Adrenal gland (tissue), 12 donors: ENCODE measurements around the gene THAP8. TPM values are rescaled to one million over a fixed set of nuclear protein-coding genes. Genes with fewer than 3 reads are reported as not detected.

ENCODE experiments used
- DNase-seq, 7 donors: peaks; one replicate each; pipeline ENCODE4 v3.0.0-alpha.2; 2019 to 2020
- H3K27ac ChIP-seq, 5 donors: fragments of 200-600 bp; sonication (generic) in 4 of 5; 1 replicate in 3 of 5; 2 replicates in 2 of 5; pipeline versions ENCODE4 v1.5.1 to v1.8.0; 2016 to 2020; ENCODE audit warnings: mild to moderate bottlenecking in 1 of 5
- H3K27me3 ChIP-seq: fragments of 200-600 bp; 2 replicates; pipeline ENCODE4 v1.8.0; 2021
- H3K36me3 ChIP-seq, 2 donors: fragments of 200-600 bp; replicated peaks in 1 of 2; 1 replicate in 1 of 2; 2 replicates in 1 of 2; pipeline versions ENCODE4 v1.5.1 to v1.8.0; 2018 to 2022
- H3K4me1 ChIP-seq, 2 donors: fragments of 200-600 bp; replicated peaks in 1 of 2; 1 replicate in 1 of 2; 2 replicates in 1 of 2; pipeline versions ENCODE4 v1.5.1 to v1.8.0; 2018 to 2021
- H3K4me3 ChIP-seq, 4 donors: fragments of 200-600 bp; sonication (generic) in 3 of 4; one replicate each; pipeline ENCODE4 v1.5.1; 2016 to 2018
- H3K9me3 ChIP-seq, 3 donors: fragments of 200-600 bp; sonication (generic) in 1 of 3; replicated peaks in 1 of 3; 1 replicate in 2 of 3; 2 replicates in 1 of 3; pipeline versions ENCODE4 v1.5.1 to v1.8.0; 2016 to 2021
- POLR2A ChIP-seq, 2 donors: fragments of 450-650 bp; IDR thresholded peaks; one replicate each; pipeline ENCODE4 v1.6.1; 2017; ENCODE audit warnings: antibody characterized with exemption in 2 of 2, mild to moderate bottlenecking in 2 of 2, moderate library complexity in 1 of 2
- WGBS, 4 donors: extraction: QIAGEN DNeasy Blood & Tissue Kit in 2 of 4; methylation state at CpG; one replicate each; pipeline versions ENCODE4 v1.1.5 to v1.1.7; 2013 to 2017; 5-methylcytosine and 5-hydroxymethylcytosine counted together
- intact Hi-C, 2 donors: fragments of 100-400 bp; cut with DNase I; formaldehyde crosslinking; loops; one replicate each; pipeline versions ENCODE4 v1.14.1 to v1.15.0; 2022 to 2023
- polyA plus RNA-seq, 3 donors: library from polyadenylated mRNA; stranded (reverse); fragments of 200-250 nt in 2 of 3; fragments of 350-450 nt in 1 of 3; fragmentation: Illumina TruSeq in 1 of 3; extraction: RNeasy Lipid Tissue Mini Kit (QIAGEN cat#74804) in 1 of 3; gene quantifications; one replicate each; pipeline ENCODE4 v1.2.3, GENCODE V29; 2013 to 2014
- total RNA-seq, 9 donors: library from RNA; depleted of rRNA in 4 of 9; stranded (reverse); fragments of >200 nt in 4 of 9; fragments of 120-200 nt in 1 of 9; fragmentation: NEBNext Ultra II Directional in 1 of 9; extraction: Animal tissue kit (Norgen Biotek cat#: 25700) in 1 of 9; gene quantifications; one replicate each; pipeline versions ENCODE4 v1.1.0 to v1.2.4, GENCODE V29; 2013 to 2023
- TF ChIP-seq, protein P1 (sequence below), 6 experiments: fragments of 450-650 bp in 4 of 6; fragments of 200-600 bp in 2 of 6; sonication (generic) in 1 of 6; IDR thresholded peaks; 1 replicate in 5 of 6; 2 replicates in 1 of 6; pipeline versions ENCODE4 v1.5.1 to v1.8.0; 2016 to 2021; ENCODE audit warnings: antibody characterized with exemption in 6 of 6, mild to moderate bottlenecking in 2 of 6, moderate library complexity in 1 of 6
- donor health status: healthy with polysubstance abuse.
- donor health status: Bipolar disorder and iron deficiency.
- donor health status: DM: yes; HTN: yes; CAD: no.
- donor health status: DM: no; HTN: no; CAD: no.
- donor health status: DM: no; HTN: no; CAD: no.
- donor health status: DM: yes; HTN: yes; CAD: no.

Gene THAP8
- total and polyA plus RNA-seq, 12 donors, result 3.2 to 15.9 (median 5.9) TPM

DNA sequence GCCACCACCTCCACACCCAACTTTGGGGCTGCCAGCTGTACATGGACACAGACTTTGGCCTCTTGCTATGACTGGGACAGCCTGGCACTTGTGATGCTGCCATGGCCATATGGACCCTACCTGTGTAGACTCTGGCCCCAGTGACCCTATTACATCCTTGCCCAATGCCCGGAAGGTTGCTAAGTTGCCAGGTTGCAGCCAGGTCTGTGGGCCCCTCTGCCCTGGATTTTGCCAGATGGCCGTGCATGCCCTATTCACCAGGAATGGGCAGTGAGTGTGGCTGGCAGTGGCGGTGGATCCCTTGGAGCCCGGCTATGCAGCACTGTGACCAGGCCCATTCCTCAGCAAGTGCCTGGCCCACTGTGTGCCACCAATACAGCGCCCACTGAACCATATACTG, 68.0 kb downstream of the THAP8 start:
- Histone ChIP-seq H3K4me3 (no peak overlapping the region), H3K9me3 (no peaks in the 10 kb centered on the region), H3K4me1 (peaks cover 0 to 4% of the 10 kb centered on the region in 2 donors), H3K27me3 (peaks cover 16% of the 10 kb centered on the region), H3K27ac (no peak overlapping the region), H3K36me3 (no peaks in the 10 kb centered on the region)
- intact Hi-C loops, result no loop called here
- no peak for DNase-seq
- TF ChIP-seq POLR2A (IDR thresholded peaks at IDR 0.05), result no peak
- TF ChIP-seq, protein P1, sequence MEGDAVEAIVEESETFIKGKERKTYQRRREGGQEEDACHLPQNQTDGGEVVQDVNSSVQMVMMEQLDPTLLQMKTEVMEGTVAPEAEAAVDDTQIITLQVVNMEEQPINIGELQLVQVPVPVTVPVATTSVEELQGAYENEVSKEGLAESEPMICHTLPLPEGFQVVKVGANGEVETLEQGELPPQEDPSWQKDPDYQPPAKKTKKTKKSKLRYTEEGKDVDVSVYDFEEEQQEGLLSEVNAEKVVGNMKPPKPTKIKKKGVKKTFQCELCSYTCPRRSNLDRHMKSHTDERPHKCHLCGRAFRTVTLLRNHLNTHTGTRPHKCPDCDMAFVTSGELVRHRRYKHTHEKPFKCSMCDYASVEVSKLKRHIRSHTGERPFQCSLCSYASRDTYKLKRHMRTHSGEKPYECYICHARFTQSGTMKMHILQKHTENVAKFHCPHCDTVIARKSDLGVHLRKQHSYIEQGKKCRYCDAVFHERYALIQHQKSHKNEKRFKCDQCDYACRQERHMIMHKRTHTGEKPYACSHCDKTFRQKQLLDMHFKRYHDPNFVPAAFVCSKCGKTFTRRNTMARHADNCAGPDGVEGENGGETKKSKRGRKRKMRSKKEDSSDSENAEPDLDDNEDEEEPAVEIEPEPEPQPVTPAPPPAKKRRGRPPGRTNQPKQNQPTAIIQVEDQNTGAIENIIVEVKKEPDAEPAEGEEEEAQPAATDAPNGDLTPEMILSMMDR (IDR thresholded peaks at IDR 0.05), result no peak
- 83 to 92% (median 87%) methylated on average over 2 to 5 of the region's 5 CpGs for WGBS, 4 donors

Other genes with a start within 250 kb of the THAP8 start
- under 1 TPM in 1 of 9 donors, not detected in 8; 0.46 TPM for gene PRODH2, start 241.4 kb downstream of the THAP8 start, total RNA-seq
- gene PRODH2, start 241.4 kb downstream of the THAP8 start, polyA plus RNA-seq, result under 1 TPM in 1 of 3 donors, not detected in 2; 0.07 TPM
- under 1 TPM in 1 of 9 donors, not detected in 8; 0.31 TPM for gene NPHS1, start 201.8 kb downstream of the THAP8 start, total RNA-seq
- not detected for gene NPHS1, start 201.8 kb downstream of the THAP8 start, polyA plus RNA-seq
- gene KIRREL2, start 197.4 kb downstream of the THAP8 start, total RNA-seq, result under 1 TPM in 4 of 9 donors, not detected in 5; 0.06 to 0.32 (median 0.11) TPM
- under 1 TPM; 0.03 to 0.24 (median 0.15) TPM for gene KIRREL2, start 197.4 kb downstream of the THAP8 start, polyA plus RNA-seq
- 10 to 100 TPM in 4 of 9 donors, 1 to 10 TPM in 5; 1.0 to 68.7 (median 8.6) TPM for gene APLP1, start 185.7 kb downstream of the THAP8 start, total RNA-seq
- gene APLP1, start 185.7 kb downstream of the THAP8 start, polyA plus RNA-seq, result 100 to 1,000 TPM in 1 of 3 donors, 10 to 100 TPM in 2; 77.4 to 278 (median 89.7) TPM
- gene NFKBID, start 153.7 kb downstream of the THAP8 start, total RNA-seq, result 10 to 100 TPM in 2 of 9 donors, 1 to 10 TPM in 7; 1.7 to 10.8 (median 6.7) TPM
- gene NFKBID, start 153.7 kb downstream of the THAP8 start, polyA plus RNA-seq, result 10 to 100 TPM in 2 of 3 donors, 1 to 10 TPM in 1; 1.5 to 18.9 (median 14.7) TPM
- 10 to 100 TPM in 5 of 9 donors, 1 to 10 TPM in 3, not detected in 1; 3.1 to 24.3 (median 10.3) TPM for gene HCST, start 151.8 kb downstream of the THAP8 start, total RNA-seq
- gene HCST, start 151.8 kb downstream of the THAP8 start, polyA plus RNA-seq, result 10 to 100 TPM in 2 of 3 donors, 1 to 10 TPM in 1; 2.8 to 97.2 (median 41.4) TPM
- gene TYROBP, start 146.0 kb downstream of the THAP8 start, total RNA-seq, result 100 to 1,000 TPM in 7 of 9 donors, 10 to 100 TPM in 2; 11.8 to 323 (median 138) TPM
- gene TYROBP, start 146.0 kb downstream of the THAP8 start, polyA plus RNA-seq, result 100 to 1,000 TPM in 2 of 3 donors, 10 to 100 TPM in 1; 83.9 to 291 (median 290) TPM
- 10 to 100 TPM in 7 of 9 donors, 1 to 10 TPM in 2; 1.7 to 23.3 (median 15.5) TPM for gene LRFN3, start 117.9 kb downstream of the THAP8 start, total RNA-seq
- 1 to 10 TPM; 3.7 to 8.4 (median 7.1) TPM for gene LRFN3, start 117.9 kb downstream of the THAP8 start, polyA plus RNA-seq
- 10 to 100 TPM; 19.5 to 68.9 (median 25.2) TPM for gene SDHAF1, start 59.1 kb downstream of the THAP8 start, total RNA-seq
- 10 to 100 TPM; 13.7 to 19.2 (median 15.9) TPM for gene SDHAF1, start 59.1 kb downstream of the THAP8 start, polyA plus RNA-seq
- under 1 TPM in 6 of 9 donors, not detected in 3; 0.14 to 0.53 (median 0.45) TPM for gene SYNE4, start 45.5 kb downstream of the THAP8 start, total RNA-seq
- gene SYNE4, start 45.5 kb downstream of the THAP8 start, polyA plus RNA-seq, result 1 to 10 TPM in 1 of 3 donors, under 1 TPM in 2; 0.18 to 3.0 (median 0.67) TPM
- 10 to 100 TPM; 16.8 to 30.6 (median 23.7) TPM for gene ALKBH6, start 40.1 kb downstream of the THAP8 start, total RNA-seq
- gene ALKBH6, start 40.1 kb downstream of the THAP8 start, polyA plus RNA-seq, result 10 to 100 TPM; 18.5 to 39.8 (median 39.2) TPM
- 10 to 100 TPM in 2 of 9 donors, 1 to 10 TPM in 7; 1.3 to 12.5 (median 6.4) TPM for gene CLIP3, start 21.4 kb downstream of the THAP8 start, total RNA-seq
- 10 to 100 TPM in 2 of 3 donors, 1 to 10 TPM in 1; 8.3 to 20.1 (median 12.6) TPM for gene CLIP3, start 21.4 kb downstream of the THAP8 start, polyA plus RNA-seq
- 1 to 10 TPM in 2 of 9 donors, under 1 TPM in 6, not detected in 1; 0.12 to 2.0 (median 0.69) TPM for gene WDR62, start 612 bp upstream of the THAP8 start, total RNA-seq
- 1 to 10 TPM in 1 of 3 donors, under 1 TPM in 2; 0.33 to 1.0 (median 0.77) TPM for gene WDR62, start 612 bp upstream of the THAP8 start, polyA plus RNA-seq
- not detected for gene OVOL3, start 56.9 kb upstream of the THAP8 start, total RNA-seq
- not detected for gene OVOL3, start 56.9 kb upstream of the THAP8 start, polyA plus RNA-seq
- gene POLR2I, start 60.6 kb upstream of the THAP8 start, total RNA-seq, result 10 to 100 TPM; 38.0 to 88.3 (median 74.9) TPM
- 100 to 1,000 TPM in 1 of 3 donors, 10 to 100 TPM in 2; 58.5 to 127 (median 69.9) TPM for gene POLR2I, start 60.6 kb upstream of the THAP8 start, polyA plus RNA-seq
- 100 to 1,000 TPM in 7 of 9 donors, 10 to 100 TPM in 2; 88.8 to 233 (median 126) TPM for gene TBCB, start 61.2 kb upstream of the THAP8 start, total RNA-seq
- gene TBCB, start 61.2 kb upstream of the THAP8 start, polyA plus RNA-seq, result 100 to 1,000 TPM; 124 to 230 (median 201) TPM
- gene CAPNS1, start 85.8 kb upstream of the THAP8 start, total RNA-seq, result 100 to 1,000 TPM in 8 of 9 donors, 10 to 100 TPM in 1; 94.8 to 762 (median 298) TPM
- 100 to 1,000 TPM; 740 to 916 (median 745) TPM for gene CAPNS1, start 85.8 kb upstream of the THAP8 start, polyA plus RNA-seq
- gene COX7A1, start 98.2 kb upstream of the THAP8 start, total RNA-seq, result 100 to 1,000 TPM in 4 of 9 donors, 10 to 100 TPM in 5; 20.4 to 163 (median 71.4) TPM
- gene COX7A1, start 98.2 kb upstream of the THAP8 start, polyA plus RNA-seq, result 100 to 1,000 TPM in 2 of 3 donors, 10 to 100 TPM in 1; 31.3 to 232 (median 187) TPM
- 1 to 10 TPM; 2.0 to 7.5 (median 4.1) TPM for gene ZNF565, start 160.4 kb upstream of the THAP8 start, total RNA-seq
- gene ZNF565, start 160.4 kb upstream of the THAP8 start, polyA plus RNA-seq, result 1 to 10 TPM; 3.1 to 4.7 (median 3.5) TPM
- 100 to 1,000 TPM in 1 of 9 donors, 10 to 100 TPM in 8; 23.1 to 128 (median 41.0) TPM for gene ZNF146, start 160.8 kb upstream of the THAP8 start, total RNA-seq
- 10 to 100 TPM; 20.7 to 62.5 (median 22.4) TPM for gene ZNF146, start 160.8 kb upstream of the THAP8 start, polyA plus RNA-seq